ENCODE data around the gene C14orf180. TPM values are rescaled to one million over a fixed set of nuclear protein-coding genes. Genes with fewer than 3 reads are reported as not detected.

Gene C14orf180
- total RNA-seq, 2 experiments from 2014 or later, result not detected

GRCh38 chr14:104554088-104554607 lies 25.4 kb upstream of the C14orf180 start:
- Mint-ChIP-seq H3K4me1 (no peaks in the 10 kb centered on the region), H3K36me3 (ENCODE audit: low read depth) (no peaks in the 10 kb centered on the region), H3K4me3 (no peak overlapping the region), H3K27ac (no peak overlapping the region), H3K27me3 (no peaks in the 10 kb centered on the region), H3K9me3 (no peaks in the 10 kb centered on the region)
- DNase-seq, result no peak
- CTCF ChIA-PET, result no interaction called here
- POLR2A ChIA-PET, result no interaction called here

- POLR2A ChIA-PET, result no interaction called here
- CTCF ChIA-PET, result interaction anchor here (1.1 kb wide), 1 partner anchor 9 kb away, joined by 3 read pairs; no protein-coding TSS in a partner anchor
- no peak overlapping the region for H3K4me3 Mint-ChIP-seq
- no peaks in the 10 kb centered on the region for H3K36me3 Mint-ChIP-seq (ENCODE audit: low read depth)
- no peaks in the 10 kb centered on the region for H3K9me3 Mint-ChIP-seq
- no peaks in the 10 kb centered on the region for H3K27me3 Mint-ChIP-seq
- H3K27ac Mint-ChIP-seq, result no peak overlapping the region
- H3K4me1 Mint-ChIP-seq, result no peaks in the 10 kb centered on the region
- DNase-seq, result no peak
Observed at GRCh38 chr14:104554608-104555429, 24.7 kb upstream of the C14orf180 start.

- H3K27ac Mint-ChIP-seq, result no peak overlapping the region
- ChIA-PET CTCF (interaction anchor here (1.1 kb wide), 1 partner anchor 9 kb away, joined by 3 read pairs; no protein-coding TSS in a partner anchor), POLR2A (no interaction called here)
- no peak overlapping the region for H3K4me3 Mint-ChIP-seq
- no peaks in the 10 kb centered on the region for H3K36me3 Mint-ChIP-seq (ENCODE audit: low read depth)
- no peaks in the 10 kb centered on the region for H3K27me3 Mint-ChIP-seq
- DNase-seq, result no peak
- no peaks in the 10 kb centered on the region for H3K9me3 Mint-ChIP-seq
- H3K4me1 Mint-ChIP-seq, result no peaks in the 10 kb centered on the region
Observed at GRCh38 chr14:104555430-104556255, 23.9 kb upstream of the C14orf180 start.

GRCh38 chr14:104556256-104557021 lies 23.1 kb upstream of the C14orf180 start:
- DNase-seq, result no peak
- Mint-ChIP-seq H3K27ac (no peak overlapping the region), H3K27me3 (no peaks in the 10 kb centered on the region), H3K36me3 (ENCODE audit: low read depth) (no peaks in the 10 kb centered on the region), H3K4me1 (no peaks in the 10 kb centered on the region), H3K4me3 (no peak overlapping the region), H3K9me3 (no peaks in the 10 kb centered on the region)
- ChIA-PET CTCF (no interaction called here), POLR2A (no interaction called here)

- no peaks in the 10 kb centered on the region for H3K36me3 Mint-ChIP-seq (ENCODE audit: low read depth)
- ChIA-PET POLR2A (no interaction called here), CTCF (no interaction called here)
- no peak overlapping the region for H3K27ac Mint-ChIP-seq
- DNase-seq, result no peak
- no peaks in the 10 kb centered on the region for H3K9me3 Mint-ChIP-seq
- no peaks in the 10 kb centered on the region for H3K4me1 Mint-ChIP-seq
- no peaks in the 10 kb centered on the region for H3K27me3 Mint-ChIP-seq
- H3K4me3 Mint-ChIP-seq, result no peak overlapping the region
Observed at GRCh38 chr14:104557086-104557485, 22.5 kb upstream of the C14orf180 start.

GRCh38 chr14:104557766-104558165 lies 21.8 kb upstream of the C14orf180 start:
- Mint-ChIP-seq H3K36me3 (ENCODE audit: low read depth) (no peaks in the 10 kb centered on the region), H3K4me3 (no peak overlapping the region), H3K27ac (no peak overlapping the region), H3K9me3 (no peaks in the 10 kb centered on the region), H3K27me3 (no peaks in the 10 kb centered on the region), H3K4me1 (no peaks in the 10 kb centered on the region)
- DNase-seq, result no peak
- CTCF ChIA-PET, result no interaction called here
- POLR2A ChIA-PET, result no interaction called here

GRCh38 chr14:104558231-104559027 lies 21.1 kb upstream of the C14orf180 start:
- ChIA-PET POLR2A (no interaction called here), CTCF (no interaction called here)
- Mint-ChIP-seq H3K9me3 (no peaks in the 10 kb centered on the region), H3K36me3 (ENCODE audit: low read depth) (no peaks in the 10 kb centered on the region), H3K4me3 (no peak overlapping the region), H3K27me3 (no peaks in the 10 kb centered on the region), H3K4me1 (no peaks in the 10 kb centered on the region), H3K27ac (no peak overlapping the region)
- no peak for DNase-seq

- ChIA-PET POLR2A (no interaction called here), CTCF (no interaction called here)
- H3K36me3 Mint-ChIP-seq (ENCODE audit: low read depth), result no peaks in the 10 kb centered on the region
- H3K9me3 Mint-ChIP-seq, result no peaks in the 10 kb centered on the region
- no peak overlapping the region for H3K4me3 Mint-ChIP-seq
- no peaks in the 10 kb centered on the region for H3K4me1 Mint-ChIP-seq
- H3K27ac Mint-ChIP-seq, result no peak overlapping the region
- DNase-seq, result no peak
- no peaks in the 10 kb centered on the region for H3K27me3 Mint-ChIP-seq
Observed at GRCh38 chr14:104559028-104559803, 20.3 kb upstream of the C14orf180 start.

- CTCF ChIA-PET, result no interaction called here
- no peaks in the 10 kb centered on the region for H3K4me1 Mint-ChIP-seq
- H3K27me3 Mint-ChIP-seq, result no peaks in the 10 kb centered on the region
- no peak for DNase-seq
- no peak overlapping the region for H3K4me3 Mint-ChIP-seq
- no peaks in the 10 kb centered on the region for H3K36me3 Mint-ChIP-seq (ENCODE audit: low read depth)
- POLR2A ChIA-PET, result no interaction called here
- no peaks in the 10 kb centered on the region for H3K9me3 Mint-ChIP-seq
- H3K27ac Mint-ChIP-seq, result no peak overlapping the region
Observed at GRCh38 chr14:104559804-104560585, 19.6 kb upstream of the C14orf180 start.

- no peak for DNase-seq
- CTCF ChIA-PET, result no interaction called here
- Mint-ChIP-seq H3K9me3 (no peaks in the 10 kb centered on the region), H3K4me3 (no peak overlapping the region), H3K4me1 (no peaks in the 10 kb centered on the region), H3K36me3 (ENCODE audit: low read depth) (no peaks in the 10 kb centered on the region), H3K27me3 (no peaks in the 10 kb centered on the region), H3K27ac (no peak overlapping the region)
- POLR2A ChIA-PET, result no interaction called here
Observed at GRCh38 chr14:104560586-104560945, 19.0 kb upstream of the C14orf180 start.

- no peaks in the 10 kb centered on the region for H3K36me3 Mint-ChIP-seq (ENCODE audit: low read depth)
- ChIA-PET CTCF (no interaction called here), POLR2A (no interaction called here)
- no peak overlapping the region for H3K27ac Mint-ChIP-seq
- no peaks in the 10 kb centered on the region for H3K9me3 Mint-ChIP-seq
- H3K4me3 Mint-ChIP-seq, result no peak overlapping the region
- no peak for DNase-seq
- H3K4me1 Mint-ChIP-seq, result no peaks in the 10 kb centered on the region
- H3K27me3 Mint-ChIP-seq, result no peaks in the 10 kb centered on the region
Observed at GRCh38 chr14:104561124-104561557, 18.4 kb upstream of the C14orf180 start.

Data from activated CD4-positive, alpha-beta memory T cell treated with anti-CD3 and anti-CD28 coated beads, Interleukin-2, amount 10 ng/mL, durations not matched to agents 7 days and 5 days (primary cell).